Measurements from ENCODE around the gene CAP2. TPM values are rescaled to one million over a fixed set of nuclear protein-coding genes. Genes with fewer than 3 reads are reported as not detected.

The CAP2 gene
- total and polyA plus RNA-seq, 10 donors, result 0.68 to 2.8 (median 1.8) TPM

GRCh38 chr6:17460862-17461261 is 67.5 kb downstream of the CAP2 start:
- Histone ChIP-seq H3K4me1 (no peaks in the 10 kb centered on the region), H3K27ac (no peak overlapping the region), H3K36me3 (no peaks in the 10 kb centered on the region), H3K27me3 (replicated peaks in 1 of 7) (no peaks in the 10 kb centered on the region), H3K4me3 (no peak overlapping the region), H3K9me3 (no peaks in the 10 kb centered on the region)
- intact Hi-C loops (cut with DNase I; ENCODE audit: low total_unique reads), result no loop called here
- 90 to 95% (median 94%) methylated on average over 5 of the region's 5 CpGs for WGBS, 5 donors
- no peak for DNase-seq
- TF ChIP-seq POLR2A (IDR thresholded peaks at IDR 0.05), result no peak
- no peak for TF ChIP-seq POLR2AphosphoS5 (IDR thresholded peaks at IDR 0.05)
- TF ChIP-seq CTCF (IDR thresholded peaks at IDR 0.05 in 8 of 11, conservative IDR thresholded peaks at IDR 0.05 in 3 of 11), result no peak

GRCh38 chr6:17466147-17466546 is 72.8 kb downstream of the CAP2 start:
- Histone ChIP-seq H3K4me1 (peaks cover 0 to 6% (median 2%) of the 10 kb centered on the region in 6 donors), H3K4me3 (no peak overlapping the region), H3K27me3 (replicated peaks in 1 of 7) (no peaks in the 10 kb centered on the region), H3K27ac (no peak overlapping the region), H3K36me3 (no peaks in the 10 kb centered on the region), H3K9me3 (no peaks in the 10 kb centered on the region)
- no peak for DNase-seq
- WGBS, 5 donors, result 78 to 86% (median 85%) methylated on average over 5 of the region's 5 CpGs
- intact Hi-C loops (cut with DNase I; ENCODE audit: low total_unique reads), result no loop called here
- TF ChIP-seq CTCF (IDR thresholded peaks at IDR 0.05 in 8 of 11, conservative IDR thresholded peaks at IDR 0.05 in 3 of 11) (no peak), POLR2A (IDR thresholded peaks at IDR 0.05) (no peak), POLR2AphosphoS5 (IDR thresholded peaks at IDR 0.05) (no peak)

- no peak overlapping the region for H3K4me3 ChIP-seq
- intact Hi-C loops (cut with DNase I; ENCODE audit: low total_unique reads), result no loop called here
- DNase-seq, result no peak
- H3K27ac ChIP-seq, result no peak overlapping the region
- 71 to 90% (median 86%) methylated on average over 3 of the region's 3 CpGs for WGBS, 5 donors
- TF ChIP-seq POLR2AphosphoS5 (IDR thresholded peaks at IDR 0.05), result no peak
- no peak for TF ChIP-seq POLR2A (IDR thresholded peaks at IDR 0.05)
- no peak for TF ChIP-seq CTCF (IDR thresholded peaks at IDR 0.05 in 8 of 11, conservative IDR thresholded peaks at IDR 0.05 in 3 of 11)
- no peaks in the 10 kb centered on the region for H3K36me3 ChIP-seq
- H3K4me1 ChIP-seq, result peaks cover 0 to 6% (median 2%) of the 10 kb centered on the region in 6 donors
- no peaks in the 10 kb centered on the region for H3K9me3 ChIP-seq
- H3K27me3 ChIP-seq (replicated peaks in 1 of 7), result no peaks in the 10 kb centered on the region
Measured at GRCh38 chr6:17466707-17467106, 73.3 kb downstream of the CAP2 start.

GRCh38 chr6:17469006-17469832 is 75.8 kb downstream of the CAP2 start:
- Histone ChIP-seq H3K4me3 (no peak overlapping the region), H3K9me3 (no peaks in the 10 kb centered on the region), H3K4me1 (peaks cover 0 to 8% (median 2%) of the 10 kb centered on the region in 6 donors), H3K27me3 (replicated peaks in 1 of 7) (no peaks in the 10 kb centered on the region), H3K27ac (no peak overlapping the region), H3K36me3 (no peaks in the 10 kb centered on the region)
- DNase-seq, result no peak
- 61 to 68% (median 63%) methylated on average over 10 of the region's 10 CpGs for WGBS, 5 donors
- TF ChIP-seq POLR2A (IDR thresholded peaks at IDR 0.05) (no peak), CTCF (IDR thresholded peaks at IDR 0.05 in 8 of 11, conservative IDR thresholded peaks at IDR 0.05 in 3 of 11) (peak in 1 of 11 experiments; percentile 22), POLR2AphosphoS5 (IDR thresholded peaks at IDR 0.05) (no peak)
- intact Hi-C loops (cut with DNase I; ENCODE audit: low total_unique reads), result no loop called here
